HepG2 (cell line): ENCODE measurements around the gene ZNF726.

Source experiments
- FOXA1 ChIP-seq, 2 experiments: fragments of 450-650 bp in 1 of 2; sonication (generic) in 1 of 2; formaldehyde crosslinking in 1 of 2; IDR thresholded peaks; 2 replicates each; pipeline versions ENCODE4 v1.4.0 to v1.6.1; 2016 to 2020; ENCODE audit warnings: missing genetic modification reagents in 1 of 2
- KDM5A ChIP-seq: fragments of 200-600 bp; sonication (generic); IDR thresholded peaks from 2 replicates; pipeline ENCODE4 v1.7.0; 2018; ENCODE audit warnings: antibody characterized with exemption, mild to moderate bottlenecking, low read length, borderline replicate concordance
- ZNF350 ChIP-seq: sonication (generic); formaldehyde crosslinking; IDR thresholded peaks from 2 replicates; pipeline ENCODE4 v1.4.0; 2020; ENCODE audit warnings: mild to moderate bottlenecking, low read depth, missing genetic modification reagents, borderline replicate concordance
- ZNF354B ChIP-seq: sonication (generic); formaldehyde crosslinking; IDR thresholded peaks from 2 replicates; pipeline ENCODE4 v1.8.0; 2022; ENCODE audit warnings: mild to moderate bottlenecking, missing genetic modification reagents

GRCh38 chr19:23867895-23868294, 46.8 kb upstream of the ZNF726 start:
- no peak for TF ChIP-seq ZNF354B (CRISPR knock-in tag)
- no peak for TF ChIP-seq KDM5A
- TF ChIP-seq ZNF350 (CRISPR knock-in tag) = no peak
- no peak for TF ChIP-seq FOXA1 (IDR thresholded peaks at IDR 0.05)
- no peak for TF ChIP-seq FOXA1 (CRISPR knock-in tag; IDR thresholded peaks at IDR 0.05)
